ENCODE data around the gene SLC1A7.

SLC1A7 gene

GRCh38 chr1:53114581-53115400 lies 27.6 kb downstream of the SLC1A7 start:
- no peak for DNase-seq

- DNase-seq: no peak
These were observed 28.3 kb downstream of the SLC1A7 start for GRCh38 chr1:53114090-53114489.

- DNase-seq: no peak
These were observed 29.6 kb downstream of the SLC1A7 start for GRCh38 chr1:53112861-53113260.

DNA sequence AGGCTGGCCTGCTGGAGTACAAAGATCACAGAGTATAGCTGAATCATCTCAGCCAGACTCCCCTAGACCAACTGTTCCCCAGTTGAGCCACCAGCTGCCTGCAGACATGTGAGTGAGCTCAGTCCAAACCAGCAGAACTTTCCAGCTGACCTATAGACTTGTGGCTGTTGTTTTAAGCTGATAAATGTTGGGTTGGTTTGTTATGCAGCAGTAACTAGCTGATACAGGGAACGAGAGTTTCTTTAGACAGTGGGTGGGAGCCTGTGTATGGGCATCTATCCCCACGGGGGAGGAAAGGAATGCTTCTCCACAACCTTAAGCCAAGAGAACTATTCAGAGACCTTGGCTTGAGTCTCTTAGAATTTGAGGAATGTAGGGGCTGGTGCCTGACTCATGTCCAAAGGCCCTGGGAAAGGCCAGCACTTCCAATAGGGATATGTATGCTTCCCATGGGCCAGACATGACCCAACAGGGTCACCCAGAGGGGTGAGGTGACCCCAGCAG lies 30.1 kb downstream of the SLC1A7 start:
- no peak for DNase-seq

- DNase-seq: no peak
These were observed 30.7 kb downstream of the SLC1A7 start for GRCh38 chr1:53111693-53112092.

DNA sequence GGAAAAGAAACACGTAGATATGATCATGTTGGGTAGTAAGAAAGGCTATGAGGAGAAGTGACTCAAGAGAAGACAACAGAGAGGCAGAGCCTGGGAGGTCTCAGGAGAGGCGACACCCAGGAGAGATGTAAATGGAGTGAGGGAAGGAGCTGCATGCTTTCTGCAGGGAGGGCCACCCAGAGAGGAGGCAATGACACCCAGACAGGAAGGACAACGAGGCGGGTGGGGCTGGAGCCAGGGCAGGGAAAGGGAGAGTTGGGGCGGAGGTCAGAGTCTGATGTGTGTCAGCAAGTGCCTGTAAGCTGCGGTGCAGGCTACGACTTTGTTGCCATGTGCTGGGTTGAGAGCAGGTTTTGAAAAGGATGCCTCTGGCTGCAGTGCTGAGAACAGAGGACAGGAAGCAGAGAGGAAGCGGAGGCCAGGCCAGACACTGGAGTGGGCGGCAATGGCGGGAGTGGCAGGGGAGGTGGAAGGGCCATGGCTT lies 31.3 kb downstream of the SLC1A7 start:
- DNase-seq: no peak

DNA sequence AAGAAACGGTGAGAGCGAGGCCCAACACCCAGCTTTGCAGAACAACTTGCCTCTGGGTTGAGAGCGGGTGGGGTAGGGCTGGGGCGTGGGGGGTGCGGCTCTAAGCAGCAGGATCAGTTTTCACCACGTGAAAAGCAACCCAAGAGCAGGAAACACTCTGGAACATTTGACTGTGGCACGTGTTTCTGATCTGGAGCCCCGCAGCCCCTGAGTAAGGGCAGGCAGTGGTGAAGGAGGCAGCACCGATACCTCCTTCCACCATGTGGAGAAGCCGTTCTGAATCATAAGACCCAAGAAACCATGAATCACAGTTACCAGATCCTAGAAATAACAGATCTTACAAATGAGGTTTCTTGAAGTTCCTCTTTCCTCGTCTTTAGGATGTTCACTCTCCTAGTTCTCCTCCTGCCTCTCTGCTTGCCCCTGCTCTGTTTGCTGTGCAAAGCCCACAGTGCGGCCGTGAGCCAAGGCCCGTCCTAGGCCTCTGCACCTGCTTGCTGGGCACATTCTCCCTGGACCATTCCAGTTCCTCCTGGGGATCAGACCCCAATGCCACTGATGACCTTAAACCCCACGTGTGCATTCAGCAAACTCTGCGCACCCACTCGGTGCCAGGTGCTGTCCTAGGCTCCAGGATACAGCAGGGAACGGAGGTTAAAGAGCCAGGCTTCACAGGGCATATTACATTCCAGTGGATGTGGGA lies 31.9 kb downstream of the SLC1A7 start:
- DNase-seq: no peak

- no peak for DNase-seq
These were observed 33.5 kb downstream of the SLC1A7 start for GRCh38 chr1:53108646-53109580.

DNA sequence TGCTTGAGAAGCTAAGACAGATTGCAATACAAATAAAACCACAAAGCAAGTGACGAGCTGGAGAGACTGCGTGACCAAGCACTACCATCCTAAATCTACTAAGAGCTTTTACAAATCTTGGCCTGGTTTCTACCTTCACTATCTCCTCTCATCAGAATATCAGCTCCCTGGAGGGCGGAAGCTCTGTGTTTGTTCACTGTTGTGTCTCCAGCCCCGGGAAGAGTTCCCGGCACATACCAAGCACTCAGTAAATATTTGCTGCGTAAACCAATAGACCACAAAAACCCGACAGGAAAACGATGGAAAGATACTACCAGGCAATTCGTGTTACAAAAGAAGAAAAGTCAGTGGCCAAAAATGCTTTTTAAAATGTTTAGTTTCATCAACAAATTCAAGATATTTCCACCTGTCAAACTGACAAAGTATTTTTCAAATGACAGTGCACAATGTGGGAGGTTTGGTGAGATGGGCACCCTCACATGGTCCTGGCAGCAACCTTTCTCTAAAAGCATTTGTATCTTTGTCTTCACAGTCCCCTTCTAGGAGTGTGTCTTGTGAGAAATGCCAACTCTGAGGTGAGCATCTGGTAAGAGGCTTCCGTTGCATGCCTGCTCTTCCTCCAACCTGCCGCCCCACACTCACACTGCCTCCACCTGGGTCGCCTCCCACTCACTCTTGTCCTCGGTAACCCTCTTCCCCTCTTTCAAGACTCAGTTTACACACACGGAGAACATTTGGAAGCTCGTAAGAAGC lies 34.7 kb downstream of the SLC1A7 start:
- no peak for DNase-seq

DNA sequence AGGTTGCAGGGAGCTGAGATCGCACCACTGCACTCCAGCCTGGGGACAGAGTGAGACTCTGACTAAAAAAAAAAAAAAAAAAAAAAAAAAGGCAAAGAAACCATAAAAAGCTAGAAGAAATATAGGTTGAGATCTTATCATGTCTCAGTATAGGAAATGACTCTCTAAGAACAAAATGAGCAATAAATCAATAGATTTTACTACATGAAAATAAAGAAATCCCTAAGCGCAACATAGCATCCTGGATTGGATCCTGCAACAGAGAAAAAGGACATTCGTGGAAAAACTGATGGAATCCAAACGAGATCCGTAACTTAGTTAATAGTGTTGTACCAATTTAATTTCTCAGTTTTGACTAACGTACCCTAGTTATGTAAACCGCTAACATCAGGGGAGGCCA lies 35.3 kb downstream of the SLC1A7 start:
- no peak for DNase-seq

GRCh38 chr1:53104289-53104913 lies 38.0 kb downstream of the SLC1A7 start:
- DNase-seq: no peak

- DNase-seq: no peak
These were observed 47.9 kb downstream of the SLC1A7 start for GRCh38 chr1:53094533-53094919.

DNA sequence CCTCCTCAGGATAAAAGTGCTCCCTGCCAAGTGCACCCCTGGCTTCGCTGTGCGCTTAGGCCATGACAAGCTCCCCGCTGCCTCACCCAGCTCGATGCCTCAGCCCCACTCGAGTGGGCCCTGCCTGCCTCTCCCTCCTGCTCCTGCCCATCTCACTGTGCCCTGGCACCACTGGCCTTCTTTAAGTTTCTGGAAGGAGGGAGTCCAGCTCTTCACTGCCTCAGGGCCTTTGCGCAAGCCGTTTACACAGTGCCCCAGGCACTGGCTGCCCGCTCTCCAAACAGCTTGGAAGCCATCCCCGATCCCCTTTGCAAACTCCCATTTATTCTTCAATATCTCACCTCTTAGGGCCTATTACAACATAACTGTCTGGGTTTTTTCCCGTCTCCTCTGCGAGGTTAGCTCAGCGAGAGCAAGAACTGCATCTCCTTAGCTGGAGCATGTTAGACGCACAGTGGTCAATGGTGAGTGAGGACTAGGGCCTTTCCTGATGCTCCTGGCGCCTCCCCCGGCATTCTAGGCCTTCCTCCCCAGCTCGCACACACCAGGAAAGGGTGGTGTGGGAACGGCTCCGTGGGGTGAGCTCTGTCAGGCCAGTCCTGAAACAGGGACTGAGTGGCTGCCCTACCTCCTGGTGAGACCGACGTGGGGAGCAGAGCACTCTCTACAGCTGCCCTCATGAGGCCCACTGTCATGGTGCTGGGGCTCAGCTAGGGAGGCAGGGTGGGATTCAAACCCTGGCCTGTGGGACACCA lies 48.5 kb downstream of the SLC1A7 start:
- no peak for DNase-seq

GRCh38 chr1:53093451-53093754 lies 49.0 kb downstream of the SLC1A7 start:
- no peak for DNase-seq

DNA sequence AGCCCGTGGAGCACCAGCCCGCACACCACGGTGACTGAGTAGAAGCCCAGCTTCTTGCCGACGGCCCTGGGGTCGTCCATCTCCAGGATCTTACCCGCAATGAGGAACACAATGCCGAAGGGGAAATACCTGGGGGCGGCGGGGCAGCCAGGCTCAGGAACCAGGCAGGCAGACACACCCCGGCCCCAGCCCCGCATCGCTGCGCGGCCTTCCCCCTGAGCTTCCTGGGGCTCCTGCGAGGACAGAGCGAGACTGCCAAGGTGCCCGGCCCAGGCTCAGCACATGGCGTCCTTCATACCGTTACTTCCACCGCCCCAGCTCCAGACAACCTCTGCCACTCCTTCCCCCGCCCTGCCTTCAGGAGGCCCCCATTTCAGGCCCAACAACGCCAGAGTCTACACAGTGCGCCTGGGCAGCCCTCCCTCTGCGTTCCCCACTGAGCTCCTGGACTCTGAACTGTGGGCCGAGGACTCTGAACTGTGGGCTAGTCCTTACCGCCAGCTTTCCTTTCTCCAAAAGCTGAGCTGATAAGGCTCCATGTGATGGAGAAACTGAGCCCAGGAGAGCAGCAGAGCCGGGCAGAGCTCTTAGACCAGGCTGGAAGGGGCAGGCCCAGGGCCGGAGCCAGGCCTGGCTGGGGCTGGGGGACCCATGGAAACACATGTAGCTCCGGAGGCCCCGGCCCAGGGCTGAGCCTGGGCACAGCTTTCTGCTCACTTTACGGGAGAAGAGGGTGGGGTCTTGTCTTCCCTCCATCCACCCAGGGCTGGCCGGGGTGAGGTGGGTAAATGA lies 49.6 kb downstream of the SLC1A7 start:
- DNase-seq: no peak

DNA sequence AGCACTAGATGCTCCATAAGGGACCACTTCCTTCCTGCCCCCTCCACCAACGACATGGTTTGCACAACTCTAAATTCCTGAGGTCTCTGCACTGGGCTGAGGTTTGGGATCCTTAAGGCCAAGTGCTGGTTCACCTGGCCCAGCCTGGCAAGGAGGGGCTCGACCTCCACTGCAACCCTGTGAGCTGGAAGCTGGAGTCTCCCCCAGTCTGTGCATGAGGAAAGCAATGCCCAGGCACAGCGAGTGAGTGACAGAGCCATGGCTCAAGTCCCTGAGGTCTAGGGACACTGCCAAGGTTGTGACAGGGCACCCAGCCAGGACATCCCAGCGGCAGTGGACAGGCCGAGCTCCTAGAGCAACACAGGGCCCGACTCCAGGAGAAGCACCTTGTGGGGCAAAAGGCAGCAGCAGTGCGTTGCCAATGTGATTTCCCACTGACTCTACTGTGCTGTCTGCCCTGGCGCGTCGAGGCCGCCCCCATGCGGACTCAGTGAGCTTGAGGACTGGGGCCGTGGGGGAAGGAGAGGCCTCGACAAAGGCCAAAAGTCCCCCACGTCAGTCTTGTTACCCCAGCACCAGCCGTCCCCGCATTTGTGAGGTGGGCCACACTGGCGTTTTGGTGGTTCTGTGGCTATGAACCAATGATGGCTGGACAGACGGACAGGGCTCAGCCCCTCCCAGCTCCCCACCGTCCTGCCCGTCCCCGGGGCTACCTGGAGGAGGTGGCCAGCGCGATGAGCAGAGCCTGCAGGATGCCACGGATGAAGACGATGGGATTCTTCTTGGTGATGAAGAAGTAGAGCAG lies 50.4 kb downstream of the SLC1A7 start:
- no peak for DNase-seq

GRCh38 chr1:53090227-53091147 lies 52.0 kb downstream of the SLC1A7 start:
- DNase-seq: peak; percentile 20

All from CD4-positive, alpha-beta T cell treated with Interleukin-21 for 1 hour (primary cell).